Central memory CD8-positive, alpha-beta T cell (primary cell): ENCODE measurements around the gene PDCD1.
A peak's percentile ranks its signal among the peaks of the same experiment; 100 is the strongest.

Experiments
- ATAC-seq: fragments of 150-1000 bp; cut with Tn5 transposase; replicated peaks from 2 replicates; pipeline ENCODE4 v1.10.0; 2022; ENCODE audit warnings: mild to moderate bottlenecking, moderate FRiP score, moderate number of reproducible peaks; ENCODE audit not compliant: poor library complexity, severe bottlenecking; ENCODE audit errors: extremely low read depth
- DNase-seq, 2 donors: peaks; one replicate each; pipeline ENCODE4 v3.0.0; 2021; ENCODE audit warnings: low spot score in 2 of 2
- H3K27ac Mint-ChIP-seq: one replicate; pipeline ENCODE4 v1.8.0; 2022; ENCODE audit warnings: low read depth, mild to moderate bottlenecking, moderate library complexity, mixed read lengths
- H3K27me3 Mint-ChIP-seq: one replicate; pipeline ENCODE4 v1.8.0; 2022; ENCODE audit warnings: mixed read lengths
- H3K36me3 Mint-ChIP-seq: one replicate; pipeline ENCODE4 v1.8.0; 2022; ENCODE audit warnings: mild to moderate bottlenecking, moderate library complexity, mixed read lengths; ENCODE audit not compliant: insufficient read depth
- H3K4me1 Mint-ChIP-seq: one replicate; pipeline ENCODE4 v1.8.0; 2022; ENCODE audit warnings: mixed read lengths
- H3K4me3 Mint-ChIP-seq: one replicate; pipeline ENCODE4 v1.8.0; 2022; ENCODE audit warnings: mild to moderate bottlenecking, moderate library complexity, mixed read lengths
- H3K9me3 Mint-ChIP-seq: one replicate; pipeline ENCODE4 v1.8.0; 2022; ENCODE audit warnings: mixed read lengths

Gene PDCD1

DNA sequence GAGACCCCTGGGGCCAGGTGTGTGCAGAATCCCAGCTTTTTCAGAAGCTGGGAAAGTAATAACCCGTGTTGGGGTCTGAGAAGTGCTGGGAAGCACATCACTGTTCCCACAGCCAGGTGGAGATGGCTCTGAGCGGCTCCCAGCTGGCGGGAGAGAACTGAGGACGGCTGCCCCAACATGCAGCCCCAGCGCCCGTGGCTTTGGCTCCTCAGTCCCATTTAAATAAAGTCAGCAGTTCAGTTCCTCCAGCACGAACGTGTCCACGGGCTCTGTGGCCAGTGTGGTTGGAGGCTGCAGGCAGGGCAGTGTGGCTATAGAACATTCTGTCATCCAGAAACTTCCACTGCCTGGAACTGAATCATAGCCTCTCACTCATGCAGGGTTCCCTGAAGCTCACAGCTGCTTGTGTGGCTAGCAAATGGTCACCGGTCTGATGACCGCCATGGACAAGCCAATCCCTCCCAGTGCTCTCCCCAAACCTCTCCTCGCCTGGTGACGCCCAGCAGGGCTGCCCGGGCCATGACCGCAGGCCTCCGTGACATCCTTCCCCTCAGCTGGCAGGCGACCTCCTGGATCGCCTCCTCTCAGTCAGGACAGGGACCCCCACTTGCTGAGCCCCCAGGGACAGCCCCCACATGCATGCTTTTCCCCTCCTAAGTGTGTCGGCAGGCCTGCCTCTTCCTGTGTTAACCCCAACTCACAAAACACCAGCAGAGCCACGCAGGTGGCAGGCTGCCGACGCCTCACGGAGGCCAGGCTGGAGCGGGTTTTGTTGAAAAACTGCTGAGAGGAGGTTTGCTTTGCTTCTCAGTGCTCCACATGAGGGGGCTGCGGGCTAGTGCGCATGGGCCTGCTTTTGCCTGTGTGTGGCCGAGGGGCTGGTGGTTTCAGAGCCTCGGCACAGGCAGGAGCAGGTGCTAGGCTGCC is 12.2 kb upstream of the PDCD1 start:
- H3K27me3 Mint-ChIP-seq = no peaks in the 10 kb centered on the region

DNA sequence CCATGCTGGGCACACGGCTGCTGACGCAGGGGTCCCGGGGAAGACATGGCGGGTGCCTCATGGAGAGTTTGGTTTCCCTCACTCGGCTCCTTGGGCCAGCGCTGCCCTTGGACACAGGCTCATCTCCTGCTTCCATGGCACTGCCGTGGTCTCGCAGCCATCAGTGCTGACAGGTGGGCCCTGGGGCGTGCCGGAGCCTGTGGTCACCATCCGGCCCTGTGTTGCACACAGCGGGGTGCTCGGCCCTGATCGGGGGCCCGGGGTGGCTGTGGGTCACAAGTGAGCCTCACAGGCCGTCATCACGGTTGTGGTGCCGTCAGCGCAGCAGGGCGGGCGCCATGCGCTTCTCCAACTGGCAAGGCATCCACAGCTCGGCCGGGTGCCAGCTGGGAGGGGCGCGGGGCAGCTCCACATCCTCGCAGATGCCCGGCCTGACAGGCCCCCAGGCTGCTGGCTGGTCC is 11.4 kb upstream of the PDCD1 start:
- no peak for ATAC-seq
- H3K27me3 Mint-ChIP-seq = no peaks in the 10 kb centered on the region
- no peak overlapping the region for H3K27ac Mint-ChIP-seq
- DNase-seq = no peak
- peak overlapping the region; percentile 85 for H3K4me3 Mint-ChIP-seq
- peaks cover 45% of the 10 kb centered on the region for H3K4me1 Mint-ChIP-seq
- H3K9me3 Mint-ChIP-seq = no peaks in the 10 kb centered on the region
- peaks cover 16% of the 10 kb centered on the region for H3K36me3 Mint-ChIP-seq

More for the DNA sequence above, 12.2 kb upstream of the PDCD1 start:
- Mint-ChIP-seq H3K4me1 (peaks cover 45% of the 10 kb centered on the region), H3K9me3 (no peaks in the 10 kb centered on the region), H3K4me3 (peak overlapping the region; percentile 85), H3K27ac (peak overlapping the region; percentile 93), H3K36me3 (peaks cover 13% of the 10 kb centered on the region)
- ATAC-seq (peak; percentile 44), DNase-seq (peak; percentile 47 to 77)

- peaks cover 2% of the 10 kb centered on the region for H3K9me3 Mint-ChIP-seq
- H3K36me3 Mint-ChIP-seq = peaks cover 22% of the 10 kb centered on the region
- ATAC-seq = no peak
- no peaks in the 10 kb centered on the region for H3K27me3 Mint-ChIP-seq
- H3K27ac Mint-ChIP-seq = peak within 1 kb of the TSS; percentile 93
- peaks cover 53% of the 10 kb centered on the region for H3K4me1 Mint-ChIP-seq
- peak within 1 kb of the TSS; percentile 85 for H3K4me3 Mint-ChIP-seq
- no peak for DNase-seq
Measured at GRCh38 chr2:241869087-241869961, 10.6 kb upstream of the PDCD1 start, which contains the start of gene RTP5. RTP5 (plus strand) TSS chr2:241869729; CDS start chr2:241869757, 28 bp downstream.

GRCh38 chr2:241868661-241869081 is 10.0 kb upstream of the PDCD1 start:
- Mint-ChIP-seq H3K36me3 (peaks cover 26% of the 10 kb centered on the region), H3K4me3 (peak overlapping the region; percentile 63), H3K27me3 (no peaks in the 10 kb centered on the region), H3K4me1 (peaks cover 53% of the 10 kb centered on the region), H3K27ac (peak overlapping the region; percentile 88), H3K9me3 (peaks cover 6% of the 10 kb centered on the region)
- DNase-seq (peak in 1 of 2 donors; percentile 49), ATAC-seq (peak; percentile 64)

DNA sequence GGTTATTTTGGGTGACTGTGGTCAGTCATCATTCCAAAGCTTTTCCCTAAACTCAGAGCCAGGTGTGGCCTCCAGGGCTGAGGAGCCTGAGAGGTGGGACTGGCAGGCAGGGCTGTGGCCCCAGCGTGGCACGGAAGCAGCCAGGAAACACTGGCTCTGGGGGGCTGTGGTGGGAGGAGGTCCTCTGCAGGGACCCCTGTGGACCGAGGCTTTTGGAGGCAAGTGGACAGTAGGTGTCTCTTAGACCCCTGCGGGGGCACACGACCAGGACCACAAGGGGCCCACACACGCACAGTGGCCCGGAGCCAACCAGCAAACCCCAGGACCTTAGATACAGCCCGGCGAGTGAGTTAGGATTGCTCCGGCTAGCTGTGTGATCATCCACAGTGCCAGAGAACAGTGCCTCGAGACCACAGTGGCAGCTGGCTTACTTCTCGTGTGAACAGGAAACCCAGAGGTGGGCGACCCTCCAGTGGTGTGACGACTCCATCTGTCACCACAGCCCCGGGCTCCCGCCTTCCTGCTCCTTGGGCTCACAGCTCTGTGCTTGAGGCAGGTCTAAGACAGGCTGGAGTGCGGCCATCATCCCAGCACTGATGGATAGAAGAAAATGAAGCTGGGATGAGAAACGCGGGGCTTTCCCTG is 9.2 kb upstream of the PDCD1 start:
- peaks cover 56% of the 10 kb centered on the region for H3K4me1 Mint-ChIP-seq
- ATAC-seq (peak; percentile 71), DNase-seq (peak; percentile 58 to 79)
- H3K4me3 Mint-ChIP-seq = peak overlapping the region; percentile 63
- H3K36me3 Mint-ChIP-seq = peaks cover 28% of the 10 kb centered on the region
- no peaks in the 10 kb centered on the region for H3K27me3 Mint-ChIP-seq
- H3K27ac Mint-ChIP-seq = peak overlapping the region; percentile 88
- H3K9me3 Mint-ChIP-seq = peaks cover 6% of the 10 kb centered on the region

GRCh38 chr2:241866790-241867645 is 8.3 kb upstream of the PDCD1 start:
- H3K9me3 Mint-ChIP-seq = peaks cover 6% of the 10 kb centered on the region
- ATAC-seq = no peak
- peak overlapping the region; percentile 63 for H3K4me3 Mint-ChIP-seq
- peaks cover 51% of the 10 kb centered on the region for H3K4me1 Mint-ChIP-seq
- no peak for DNase-seq
- H3K27ac Mint-ChIP-seq = peak overlapping the region; percentile 88
- H3K36me3 Mint-ChIP-seq = peaks cover 26% of the 10 kb centered on the region
- no peaks in the 10 kb centered on the region for H3K27me3 Mint-ChIP-seq

DNA sequence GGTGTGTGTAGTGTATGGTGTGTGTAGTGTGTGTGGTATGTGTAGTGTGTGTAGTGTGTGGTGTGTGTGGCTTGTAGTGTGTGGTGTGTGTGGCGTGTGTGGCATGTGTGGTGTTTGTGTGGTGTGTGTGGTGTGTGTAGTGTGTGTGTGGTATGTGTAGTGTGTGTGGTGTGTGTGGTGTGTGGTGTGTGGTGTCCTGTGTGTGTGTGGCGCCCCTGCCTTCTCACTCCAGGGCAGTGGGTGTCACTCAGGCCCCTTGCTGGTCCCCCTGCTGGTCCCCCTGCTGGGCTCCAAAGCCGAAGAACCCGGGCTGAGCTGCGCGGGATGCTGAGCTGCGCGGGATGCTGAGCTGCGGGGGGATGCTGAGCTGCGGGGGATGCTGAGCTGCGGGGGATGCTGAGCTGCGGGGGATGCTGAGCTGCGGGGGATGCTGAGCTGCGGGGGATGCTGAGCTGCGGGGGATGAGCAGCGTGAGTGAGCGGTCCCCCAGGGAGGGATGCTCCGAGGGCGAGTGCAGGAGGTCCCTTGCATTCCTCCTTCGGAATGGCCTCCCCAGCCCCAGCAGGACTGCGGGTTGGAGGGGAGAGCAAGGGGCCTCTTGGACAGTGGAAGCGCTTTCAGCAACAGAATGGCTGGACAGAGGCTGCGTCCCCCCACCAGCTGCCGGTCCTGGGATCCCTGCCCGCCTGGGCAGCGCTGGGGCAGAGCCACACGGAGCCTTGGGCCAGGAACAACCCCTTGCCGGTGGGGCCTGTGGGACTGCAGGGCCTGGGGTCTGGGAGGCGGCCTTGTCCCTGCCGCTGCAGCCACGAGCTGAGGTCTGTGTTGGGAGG is 7.5 kb upstream of the PDCD1 start:
- Mint-ChIP-seq H3K27ac (peak overlapping the region; percentile 89), H3K9me3 (peaks cover 6% of the 10 kb centered on the region), H3K4me1 (peaks cover 54% of the 10 kb centered on the region), H3K4me3 (peak overlapping the region; percentile 68), H3K36me3 (peaks cover 27% of the 10 kb centered on the region), H3K27me3 (no peaks in the 10 kb centered on the region)
- no peak for ATAC-seq
- no peak for DNase-seq

DNA sequence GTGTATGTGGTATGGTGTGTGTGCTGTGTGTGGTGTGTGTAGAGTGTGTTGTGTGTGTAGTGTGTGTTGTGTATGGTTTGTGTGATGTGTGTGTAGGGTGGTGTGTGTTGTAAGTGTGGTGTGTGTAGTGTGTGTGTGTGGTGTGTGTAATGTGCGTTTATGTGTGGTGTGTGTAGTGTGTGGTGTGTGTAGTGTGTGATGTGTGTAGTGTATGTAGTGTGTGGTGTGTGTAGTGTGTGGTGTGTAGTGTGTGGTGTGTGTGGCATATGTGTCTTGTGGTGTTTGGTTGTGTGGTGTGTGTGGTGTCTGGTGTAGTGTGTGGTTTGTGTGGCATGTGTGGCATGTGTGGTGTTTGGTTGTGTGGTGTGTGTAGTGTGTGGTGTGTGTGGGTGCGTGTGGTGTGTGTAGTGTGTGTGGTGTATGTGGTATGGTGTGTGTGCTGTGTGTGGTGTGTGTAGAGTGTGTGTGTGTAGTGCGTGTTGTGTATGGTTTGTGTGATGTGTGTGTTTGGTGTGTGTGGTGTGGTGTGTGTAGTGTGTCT is 6.8 kb upstream of the PDCD1 start:
- H3K27ac Mint-ChIP-seq = peak overlapping the region; percentile 89
- H3K4me3 Mint-ChIP-seq = peak overlapping the region; percentile 68

DNA sequence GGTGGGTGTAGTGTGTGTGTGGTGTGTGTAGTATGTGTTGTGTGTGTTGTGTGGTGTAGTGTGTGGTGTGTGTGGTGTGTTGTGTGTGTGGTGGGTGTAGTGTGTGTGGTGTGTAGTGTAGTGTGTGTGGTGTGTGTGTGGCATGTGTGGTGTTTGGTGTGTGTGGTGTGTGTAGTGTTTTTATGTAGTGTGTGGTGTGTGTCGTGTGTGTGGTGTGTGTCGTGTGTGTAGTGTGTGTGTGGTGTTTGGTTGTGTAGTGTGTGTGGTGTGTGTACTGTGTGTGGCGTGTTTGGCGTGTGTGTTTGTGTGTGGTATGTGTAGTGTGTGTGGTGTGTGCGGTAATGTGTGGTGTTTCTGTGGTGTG is 6.1 kb upstream of the PDCD1 start:
- no peak for DNase-seq
- H3K9me3 Mint-ChIP-seq = peaks cover 6% of the 10 kb centered on the region
- no peaks in the 10 kb centered on the region for H3K27me3 Mint-ChIP-seq
- peaks cover 27% of the 10 kb centered on the region for H3K36me3 Mint-ChIP-seq
- peak overlapping the region; percentile 89 for H3K27ac Mint-ChIP-seq
- peak overlapping the region; percentile 68 for H3K4me3 Mint-ChIP-seq
- H3K4me1 Mint-ChIP-seq = peaks cover 54% of the 10 kb centered on the region
- ATAC-seq = no peak

More for the DNA sequence above, 6.8 kb upstream of the PDCD1 start:
- Mint-ChIP-seq H3K4me1 (peaks cover 53% of the 10 kb centered on the region), H3K9me3 (peaks cover 6% of the 10 kb centered on the region), H3K36me3 (peaks cover 26% of the 10 kb centered on the region), H3K27me3 (no peaks in the 10 kb centered on the region)
- DNase-seq = no peak
- ATAC-seq = no peak

GRCh38 chr2:241864168-241864849 is 5.6 kb upstream of the PDCD1 start:
- Mint-ChIP-seq H3K4me3 (peak overlapping the region; percentile 68), H3K4me1 (peaks cover 60% of the 10 kb centered on the region), H3K9me3 (peaks cover 6% of the 10 kb centered on the region), H3K36me3 (peaks cover 30% of the 10 kb centered on the region), H3K27ac (peak overlapping the region; percentile 89), H3K27me3 (no peaks in the 10 kb centered on the region)
- ATAC-seq (no peak), DNase-seq (no peak)
